ENCODE measurements around the gene MOB1B. TPM values are rescaled to one million over a fixed set of nuclear protein-coding genes. Genes with fewer than 3 reads are reported as not detected.

Gene MOB1B
- total and polyA plus RNA-seq, 2 experiments from 2014 or later: 7.9 to 30.2 TPM

GRCh38 chr4:70994069-70994366 is 91.8 kb downstream of the MOB1B start (continued):
- TF ChIP-seq ZNF462 (CRISPR knock-in tag; IDR thresholded peaks at IDR 0.05): no peak
- no peak for TF ChIP-seq JUNB (IDR thresholded peaks at IDR 0.05; ENCODE audit: unreplicated experiment)
- TF ChIP-seq REST (IDR thresholded peaks at IDR 0.05; ENCODE audit: unreplicated experiment): no peak
- no peak for TF ChIP-seq ETS1 (IDR thresholded peaks at IDR 0.05)

Data from GM23338 (cell line).